ENCODE results near the gene CSHL1.

- TF ChIP-seq CTCF (IDR thresholded peaks at IDR 0.05) (no peak), POLR2A (IDR thresholded peaks at IDR 0.05) (no peak)
These were observed 34.9 kb upstream of the CSHL1 start for GRCh38 chr17:63945784-63946439.
